KMS-11 (cell line): ENCODE measurements around the gene EPS15.
"Not testable (repeated sequence)": the region's sequence is repeated elsewhere in the genome, so short reads cannot be mapped to it uniquely, and the experiment has no call there.

Experiments
- H2AFZ ChIP-seq: fragments of 200-600 bp; sonication (generic); 2 replicates; pipeline ENCODE4 v1.6.1; 2016; ENCODE audit warnings: antibody characterized with exemption, mixed run types, low read depth
- H3K27ac ChIP-seq: fragments of 200-600 bp; sonication (generic); 2 replicates; pipeline ENCODE4 v1.6.1; 2016; ENCODE audit warnings: mild to moderate bottlenecking, mixed run types
- H3K27me3 ChIP-seq: fragments of 200-600 bp; sonication (generic); 2 replicates; pipeline ENCODE4 v1.6.1; 2017; ENCODE audit warnings: mild to moderate bottlenecking, low read depth, mixed run types, moderate library complexity; ENCODE audit not compliant: insufficient read depth
- H3K36me3 ChIP-seq: fragments of 200-600 bp; sonication (generic); 2 replicates; pipeline ENCODE4 v1.6.1; 2017; ENCODE audit warnings: mild to moderate bottlenecking, mixed run types; ENCODE audit not compliant: insufficient read depth
- H3K4me1 ChIP-seq: fragments of 200-600 bp; sonication (generic); 2 replicates; pipeline ENCODE4 v1.6.1; 2016; ENCODE audit warnings: mild to moderate bottlenecking, low read depth, mixed run types; ENCODE audit not compliant: poor library complexity, severe bottlenecking
- H3K4me2 ChIP-seq: fragments of 200-600 bp; sonication (generic); 2 replicates; pipeline ENCODE4 v1.7.0; 2016; ENCODE audit warnings: mild to moderate bottlenecking, mixed run types
- H3K4me3 ChIP-seq: fragments of 200-600 bp; sonication (generic); IDR thresholded peaks from 2 replicates; pipeline ENCODE4 v1.6.1; 2017; ENCODE audit warnings: low read depth, low read length, mixed read lengths; ENCODE audit not compliant: insufficient read depth
- H3K79me2 ChIP-seq: fragments of 200-600 bp; sonication (generic); 2 replicates; pipeline ENCODE4 v1.6.1; 2016; ENCODE audit warnings: low read depth, mixed run types; ENCODE audit not compliant: insufficient read depth
- H3K9ac ChIP-seq: fragments of 200-600 bp; sonication (generic); 2 replicates; pipeline ENCODE4 v1.6.1; 2016; ENCODE audit warnings: mild to moderate bottlenecking, mixed run types
- H4K20me1 ChIP-seq: fragments of 200-600 bp; sonication (generic); 2 replicates; pipeline ENCODE4 v1.6.1; 2016; ENCODE audit warnings: mild to moderate bottlenecking, mixed run types; ENCODE audit not compliant: insufficient read depth
- TF ChIP-seq, protein P1 (sequence below): fragments of 200-600 bp; sonication (generic); conservative IDR thresholded peaks from 2 replicates; pipeline ENCODE4 v1.6.1; 2017; ENCODE audit warnings: low read depth, mild to moderate bottlenecking, antibody characterized with exemption, low read length, moderate library complexity, mixed read lengths

The EPS15 gene

DNA sequence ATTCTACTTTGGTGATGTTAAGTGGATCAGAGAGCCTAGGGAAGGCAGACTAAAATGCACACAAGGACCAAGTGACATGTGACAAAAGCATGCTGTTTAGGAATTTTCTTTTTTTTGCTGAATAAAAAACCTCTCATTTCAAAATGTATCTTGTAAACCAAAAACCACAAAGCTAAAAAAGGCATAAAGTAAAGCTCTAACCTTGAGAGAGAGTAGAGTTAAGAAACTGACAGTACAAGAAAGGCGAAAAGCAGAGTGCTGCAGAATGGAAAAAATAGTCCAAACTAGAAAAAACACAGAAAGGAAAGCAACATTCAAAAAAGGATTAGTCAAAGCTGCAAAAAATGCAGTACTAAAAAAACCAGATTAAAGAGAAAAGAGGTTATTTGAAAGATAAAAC lies 76.5 kb downstream of the EPS15 start:
- Histone ChIP-seq H3K4me3 (no peak overlapping the region), H3K27ac (no peak overlapping the region), H3K36me3 (no peaks in the 10 kb centered on the region), H4K20me1 (no peaks in the 10 kb centered on the region), H3K9ac (no peak overlapping the region), H3K79me2 (no peaks in the 10 kb centered on the region), H3K4me2 (no peak overlapping the region), H2AFZ (no peak overlapping the region), H3K27me3 (no peaks in the 10 kb centered on the region), H3K4me1 (peaks cover 23% of the 10 kb centered on the region)
- TF ChIP-seq, protein P1, sequence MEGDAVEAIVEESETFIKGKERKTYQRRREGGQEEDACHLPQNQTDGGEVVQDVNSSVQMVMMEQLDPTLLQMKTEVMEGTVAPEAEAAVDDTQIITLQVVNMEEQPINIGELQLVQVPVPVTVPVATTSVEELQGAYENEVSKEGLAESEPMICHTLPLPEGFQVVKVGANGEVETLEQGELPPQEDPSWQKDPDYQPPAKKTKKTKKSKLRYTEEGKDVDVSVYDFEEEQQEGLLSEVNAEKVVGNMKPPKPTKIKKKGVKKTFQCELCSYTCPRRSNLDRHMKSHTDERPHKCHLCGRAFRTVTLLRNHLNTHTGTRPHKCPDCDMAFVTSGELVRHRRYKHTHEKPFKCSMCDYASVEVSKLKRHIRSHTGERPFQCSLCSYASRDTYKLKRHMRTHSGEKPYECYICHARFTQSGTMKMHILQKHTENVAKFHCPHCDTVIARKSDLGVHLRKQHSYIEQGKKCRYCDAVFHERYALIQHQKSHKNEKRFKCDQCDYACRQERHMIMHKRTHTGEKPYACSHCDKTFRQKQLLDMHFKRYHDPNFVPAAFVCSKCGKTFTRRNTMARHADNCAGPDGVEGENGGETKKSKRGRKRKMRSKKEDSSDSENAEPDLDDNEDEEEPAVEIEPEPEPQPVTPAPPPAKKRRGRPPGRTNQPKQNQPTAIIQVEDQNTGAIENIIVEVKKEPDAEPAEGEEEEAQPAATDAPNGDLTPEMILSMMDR = no peak

DNA sequence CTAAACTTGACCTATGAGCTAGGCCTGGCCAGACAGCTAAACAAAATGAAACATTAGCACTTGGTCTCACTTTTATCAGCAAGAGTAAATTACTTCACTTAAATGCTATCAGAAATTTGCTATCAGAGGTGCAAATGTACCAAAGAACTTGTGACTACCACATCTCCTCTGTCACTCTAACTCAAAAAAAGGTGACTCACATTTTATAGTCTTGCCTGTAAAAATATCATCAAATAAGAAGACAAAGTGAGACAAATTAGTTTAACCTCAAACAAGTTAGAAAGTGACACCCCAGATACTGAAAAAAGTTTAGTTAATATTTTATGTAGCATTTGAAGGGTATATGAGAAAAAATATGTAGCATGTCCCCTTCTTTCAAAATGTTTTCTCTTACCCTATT lies 76.9 kb downstream of the EPS15 start:
- Histone ChIP-seq H3K4me2 (no peak overlapping the region), H3K36me3 (no peaks in the 10 kb centered on the region), H3K79me2 (no peaks in the 10 kb centered on the region), H3K27ac (no peak overlapping the region), H3K27me3 (no peaks in the 10 kb centered on the region), H3K9ac (no peak overlapping the region), H4K20me1 (no peaks in the 10 kb centered on the region), H3K4me1 (peaks cover 23% of the 10 kb centered on the region), H3K4me3 (no peak overlapping the region), H2AFZ (no peak overlapping the region)
- TF ChIP-seq, protein P1 = no peak

DNA sequence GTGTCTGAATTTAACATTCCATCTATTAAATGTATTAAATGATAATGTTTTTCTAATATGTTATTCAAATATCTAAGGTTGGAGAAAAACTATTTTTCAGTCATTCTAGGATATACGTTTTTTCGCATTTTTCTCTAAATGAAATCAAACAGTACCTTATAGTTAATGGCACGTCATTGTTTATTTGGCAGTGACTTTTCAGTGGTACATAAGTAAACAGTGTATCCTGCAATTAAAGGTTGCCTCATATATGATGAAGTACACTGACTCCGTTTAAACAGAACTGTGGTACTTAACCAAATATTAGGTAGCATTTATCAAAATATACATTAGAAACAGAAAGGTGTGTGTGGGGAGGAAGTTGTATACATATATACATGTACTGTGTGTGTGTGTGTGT lies 79.2 kb downstream of the EPS15 start:
- H3K4me3 ChIP-seq = no peak overlapping the region
- TF ChIP-seq, protein P1 = no peak
- no peaks in the 10 kb centered on the region for H4K20me1 ChIP-seq
- H3K4me2 ChIP-seq = no peak overlapping the region
- no peaks in the 10 kb centered on the region for H3K79me2 ChIP-seq
- no peaks in the 10 kb centered on the region for H3K36me3 ChIP-seq
- H3K27ac ChIP-seq = no peak overlapping the region
- H3K27me3 ChIP-seq = no peaks in the 10 kb centered on the region
- H3K9ac ChIP-seq = no peak overlapping the region
- peaks cover 21% of the 10 kb centered on the region for H3K4me1 ChIP-seq
- no peak overlapping the region for H2AFZ ChIP-seq

DNA sequence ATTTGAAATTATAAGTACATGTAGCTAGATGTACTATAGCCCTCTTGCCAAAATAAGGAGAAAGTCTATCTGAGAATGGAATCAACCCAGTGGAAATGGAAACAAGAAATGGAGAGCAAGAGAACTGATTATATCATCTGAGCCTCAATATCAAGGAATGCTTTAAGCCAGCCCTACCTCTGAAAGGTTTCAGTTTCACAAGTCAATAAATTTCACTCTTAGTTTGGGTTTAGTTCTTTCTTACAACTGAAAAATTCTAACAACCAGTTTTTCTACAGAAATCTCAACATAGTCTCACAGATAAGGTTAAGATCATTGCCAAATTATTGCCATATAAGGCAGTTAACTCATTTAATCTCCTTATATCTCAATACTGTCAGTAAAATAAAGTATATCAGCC lies 80.0 kb downstream of the EPS15 start:
- Histone ChIP-seq H3K4me3 (no peak overlapping the region), H2AFZ (no peak overlapping the region), H3K27me3 (no peaks in the 10 kb centered on the region), H3K36me3 (no peaks in the 10 kb centered on the region), H3K9ac (no peak overlapping the region), H4K20me1 (no peaks in the 10 kb centered on the region), H3K79me2 (no peaks in the 10 kb centered on the region), H3K4me1 (peaks cover 24% of the 10 kb centered on the region), H3K4me2 (no peak overlapping the region), H3K27ac (no peak overlapping the region)
- TF ChIP-seq, protein P1 = no peak

DNA sequence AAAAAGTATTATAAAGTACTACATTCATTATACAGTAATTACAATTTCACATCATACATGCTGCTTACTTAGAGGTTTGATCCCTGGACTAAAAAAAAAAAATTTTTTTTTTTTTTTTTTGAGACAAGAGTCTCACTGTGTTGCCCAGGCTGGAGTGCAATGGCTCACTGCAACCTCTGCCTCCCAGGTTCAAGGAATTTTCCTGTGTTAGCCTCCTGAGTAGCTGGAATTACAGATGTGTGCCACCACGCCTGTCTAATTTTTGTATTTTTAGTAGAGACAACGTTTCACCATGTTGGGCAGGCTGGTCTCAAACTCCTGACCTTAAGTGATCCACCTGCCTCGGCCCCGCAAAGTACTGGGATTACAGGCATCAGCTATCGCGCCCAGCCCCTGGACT lies 81.7 kb downstream of the EPS15 start:
- H3K79me2 ChIP-seq, H2AFZ ChIP-seq, H3K27ac ChIP-seq, H3K9ac ChIP-seq, H3K4me2 ChIP-seq, H4K20me1 ChIP-seq, H3K36me3 ChIP-seq, H3K27me3 ChIP-seq, H3K4me3 ChIP-seq: not testable (repeated sequence)
- peaks cover 25% of the 10 kb centered on the region for H3K4me1 ChIP-seq
